ENCODE results near the gene PCDHGB6. TPM values are rescaled to one million over a fixed set of nuclear protein-coding genes. Genes with fewer than 3 reads are reported as not detected.

PCDHGB6 gene
- total RNA-seq, 1 experiment from 2014 or later: 0.22 TPM

DNA sequence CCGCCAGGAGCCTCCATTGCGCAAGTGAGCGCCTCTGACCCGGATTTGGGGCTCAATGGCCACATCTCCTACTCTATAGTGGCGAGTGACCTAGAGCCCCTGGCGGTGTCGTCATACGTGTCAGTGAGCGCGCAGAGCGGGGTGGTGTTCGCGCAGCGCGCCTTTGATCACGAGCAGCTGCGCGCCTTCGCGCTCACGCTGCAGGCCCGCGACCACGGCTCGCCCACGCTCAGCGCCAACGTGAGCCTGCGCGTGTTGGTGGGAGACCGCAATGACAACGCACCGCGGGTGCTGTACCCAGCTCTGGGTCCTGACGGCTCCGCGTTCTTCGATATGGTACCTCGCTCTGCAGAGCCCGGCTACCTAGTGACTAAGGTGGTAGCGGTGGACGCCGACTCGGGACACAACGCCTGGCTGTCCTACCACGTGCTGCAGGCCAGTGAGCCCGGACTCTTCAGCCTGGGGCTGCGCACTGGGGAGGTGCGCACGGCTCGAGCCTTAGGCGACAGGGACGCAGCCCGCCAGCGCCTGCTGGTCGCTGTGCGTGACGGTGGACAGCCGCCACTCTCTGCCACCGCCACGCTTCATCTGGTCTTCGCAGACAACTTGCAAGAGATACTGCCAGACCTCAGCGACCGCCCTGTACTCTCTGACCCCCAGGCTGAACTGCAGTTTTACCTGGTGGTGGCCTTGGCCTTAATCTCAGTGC is 1.9 kb downstream of the PCDHGB6 start:
- no peak overlapping the region for H3K9ac ChIP-seq (ENCODE audit: low read length)
- no peak for DNase-seq (ENCODE audit: low read depth, low spot score)
- H3K4me2 ChIP-seq (ENCODE audit: low read length): no peak overlapping the region
- no peaks in the 10 kb centered on the region for H3K79me2 ChIP-seq (ENCODE audit: insufficient read depth, low read length)
- H3K27ac ChIP-seq (ENCODE audit: low read depth, low read length): no peak overlapping the region
- H2AFZ ChIP-seq (ENCODE audit: low read depth, low read length, poor library complexity, severe bottlenecking): no peak overlapping the region
- H3K36me3 ChIP-seq (ENCODE audit: control insufficient read depth in 1 of 2, insufficient read depth in 2 of 2, low read length in 2 of 2): no peaks in the 10 kb centered on the region
- CTCF ChIA-PET: no interaction called here
- H3K4me3 ChIP-seq (replicated peaks in 1 of 2; ENCODE audit: low read depth in 1 of 2, low read length in 2 of 2): no peak overlapping the region
- no TSS peak for BruUV-seq (replicated peaks)
- no peak for ATAC-seq
- no peaks in the 10 kb centered on the region; a peak in 1 of 4 replicates for H3K9me3 ChIP-seq (ENCODE audit: control insufficient read depth in 1 of 2, insufficient read depth in 1 of 2, low read depth in 1 of 2, low read length in 2 of 2)
- no peaks in the 10 kb centered on the region for H3K27me3 ChIP-seq (ENCODE audit: insufficient read depth, low read length)
- peaks cover 2 to 5% of the 10 kb centered on the region in 2 experiments; a peak in 1 of 4 replicates for H3K4me1 ChIP-seq (ENCODE audit: control insufficient read depth in 1 of 2, insufficient read depth in 2 of 2, low read length in 2 of 2)
- RAD21 ChIA-PET (ENCODE audit: low non-redundant PET in 1 of 2, low total read pairs in 2 of 2, uncharacterized antibody in 2 of 2, unreplicated experiment in 2 of 2): no interaction called here
- H3K9me2 ChIP-seq (ENCODE audit: insufficient read depth): no peaks in the 10 kb centered on the region
- intact Hi-C loops (cut with micrococcal nuclease): no loop called here
- POLR2A ChIA-PET: no interaction called here
- H4K20me1 ChIP-seq (ENCODE audit: insufficient read depth): no peaks in the 10 kb centered on the region
- no peak for TF ChIP-seq ZNF274 (IDR thresholded peaks at IDR 0.05; ENCODE audit: low read depth, low read length)
- TF ChIP-seq, protein P1, sequence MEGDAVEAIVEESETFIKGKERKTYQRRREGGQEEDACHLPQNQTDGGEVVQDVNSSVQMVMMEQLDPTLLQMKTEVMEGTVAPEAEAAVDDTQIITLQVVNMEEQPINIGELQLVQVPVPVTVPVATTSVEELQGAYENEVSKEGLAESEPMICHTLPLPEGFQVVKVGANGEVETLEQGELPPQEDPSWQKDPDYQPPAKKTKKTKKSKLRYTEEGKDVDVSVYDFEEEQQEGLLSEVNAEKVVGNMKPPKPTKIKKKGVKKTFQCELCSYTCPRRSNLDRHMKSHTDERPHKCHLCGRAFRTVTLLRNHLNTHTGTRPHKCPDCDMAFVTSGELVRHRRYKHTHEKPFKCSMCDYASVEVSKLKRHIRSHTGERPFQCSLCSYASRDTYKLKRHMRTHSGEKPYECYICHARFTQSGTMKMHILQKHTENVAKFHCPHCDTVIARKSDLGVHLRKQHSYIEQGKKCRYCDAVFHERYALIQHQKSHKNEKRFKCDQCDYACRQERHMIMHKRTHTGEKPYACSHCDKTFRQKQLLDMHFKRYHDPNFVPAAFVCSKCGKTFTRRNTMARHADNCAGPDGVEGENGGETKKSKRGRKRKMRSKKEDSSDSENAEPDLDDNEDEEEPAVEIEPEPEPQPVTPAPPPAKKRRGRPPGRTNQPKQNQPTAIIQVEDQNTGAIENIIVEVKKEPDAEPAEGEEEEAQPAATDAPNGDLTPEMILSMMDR (IDR thresholded peaks at IDR 0.05 in 2 of 3, conservative IDR thresholded peaks at IDR 0.05 in 1 of 3; ENCODE audit: borderline replicate concordance in 1 of 3, insufficient read depth in 1 of 3, low read depth in 2 of 3, low read length in 2 of 3): no peak
- no peak for TF ChIP-seq TCF7L2 (IDR thresholded peaks at IDR 0.05; ENCODE audit: borderline replicate concordance, extremely low read depth, insufficient read depth, insufficient read length)
- no peak for TF ChIP-seq EGR1 (IDR thresholded peaks at IDR 0.05; ENCODE audit: low read depth)
- no peak for TF ChIP-seq SIN3A (IDR thresholded peaks at IDR 0.05; ENCODE audit: low read depth)
- TF ChIP-seq, protein P2, sequence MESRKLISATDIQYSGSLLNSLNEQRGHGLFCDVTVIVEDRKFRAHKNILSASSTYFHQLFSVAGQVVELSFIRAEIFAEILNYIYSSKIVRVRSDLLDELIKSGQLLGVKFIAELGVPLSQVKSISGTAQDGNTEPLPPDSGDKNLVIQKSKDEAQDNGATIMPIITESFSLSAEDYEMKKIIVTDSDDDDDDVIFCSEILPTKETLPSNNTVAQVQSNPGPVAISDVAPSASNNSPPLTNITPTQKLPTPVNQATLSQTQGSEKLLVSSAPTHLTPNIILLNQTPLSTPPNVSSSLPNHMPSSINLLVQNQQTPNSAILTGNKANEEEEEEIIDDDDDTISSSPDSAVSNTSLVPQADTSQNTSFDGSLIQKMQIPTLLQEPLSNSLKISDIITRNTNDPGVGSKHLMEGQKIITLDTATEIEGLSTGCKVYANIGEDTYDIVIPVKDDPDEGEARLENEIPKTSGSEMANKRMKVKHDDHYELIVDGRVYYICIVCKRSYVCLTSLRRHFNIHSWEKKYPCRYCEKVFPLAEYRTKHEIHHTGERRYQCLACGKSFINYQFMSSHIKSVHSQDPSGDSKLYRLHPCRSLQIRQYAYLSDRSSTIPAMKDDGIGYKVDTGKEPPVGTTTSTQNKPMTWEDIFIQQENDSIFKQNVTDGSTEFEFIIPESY (IDR thresholded peaks at IDR 0.05; ENCODE audit: extremely low read depth, insufficient replicate concordance, low read length): no peak
- no peak for TF ChIP-seq ZFX (IDR thresholded peaks at IDR 0.05)

All from HCT116 (cell line).